ENCODE data around the gene SLC2A6. TPM values are rescaled to one million over a fixed set of nuclear protein-coding genes. Genes with fewer than 3 reads are reported as not detected.

The SLC2A6 gene
- polyA plus RNA-seq, 1 of the 3 experiments (the other 2 are of a cell fraction) = 5.2 TPM

DNA sequence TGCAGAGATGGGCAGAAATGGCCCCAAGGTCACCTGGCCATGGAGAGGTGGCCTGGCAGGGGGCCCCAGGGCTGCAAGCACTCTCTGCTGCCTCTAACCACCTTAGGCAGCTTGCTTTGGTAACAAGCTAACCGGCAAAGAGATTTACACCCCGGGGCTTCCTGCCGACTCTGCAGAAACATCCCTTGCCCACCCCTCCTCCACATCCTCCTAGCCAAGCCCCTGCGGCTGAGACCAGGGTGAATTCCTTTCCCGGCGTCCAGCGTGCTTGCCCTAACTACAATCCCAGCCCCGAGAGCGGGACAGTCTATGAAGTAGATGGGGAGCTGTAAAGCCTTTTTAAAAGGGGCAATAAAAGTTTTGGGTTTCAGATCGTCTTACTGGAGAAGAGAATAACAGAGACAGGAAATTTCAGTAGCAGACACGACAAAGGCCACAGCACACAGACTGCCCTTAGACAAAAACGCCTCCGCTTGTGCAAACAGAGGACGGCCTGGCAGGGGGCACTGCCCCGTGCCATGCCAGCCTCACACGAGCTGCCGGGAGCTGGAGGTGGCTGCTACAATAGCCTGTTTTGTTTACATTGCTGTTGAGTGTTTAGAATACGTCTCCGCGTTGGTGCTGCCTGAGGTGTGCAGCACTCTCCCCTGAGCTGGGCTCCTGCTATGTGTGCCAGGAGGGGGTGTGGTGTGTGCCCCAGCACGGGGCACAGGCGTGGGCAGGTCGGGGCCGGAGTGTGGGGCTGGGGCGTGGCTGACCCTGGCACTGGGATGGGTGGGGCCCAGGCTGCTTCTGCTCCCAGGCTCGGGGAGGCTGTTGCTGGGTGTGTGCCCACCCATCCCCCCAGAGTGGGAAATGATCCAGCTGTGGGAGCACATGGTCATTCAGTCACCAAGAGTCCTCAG lies 30.5 kb upstream of the SLC2A6 start:
- H3F3A ChIP-seq (replicated peaks; ENCODE audit: insufficient read depth) = peaks cover 4% of the 10 kb centered on the region
- 38% methylated on average over 16 of the region's 26 CpGs for WGBS (ENCODE audit: low lambda C conversion rate)
- no peaks in the 10 kb centered on the region for H3K36me3 ChIP-seq (replicated peaks in 1 of 2; ENCODE audit: control insufficient read depth in 1 of 2, insufficient read depth in 2 of 2, low read length in 1 of 2)
- DNase-seq = peak; percentile 67
- ChIA-PET CTCF (interaction anchor here (0.8 to 2.5 kb wide), 7 partner anchors 22 to 217 kb away, joined by 3 to 10 read pairs (median 3); partner anchors contain the start of gene ADAMTSL2), POLR2A (interaction anchor here (0.8 to 1.7 kb wide), 3 partner anchors 19 to 30 kb away, joined by 3 to 6 read pairs (median 4); partner anchors contain the start of genes ADAMTSL2 and SLC2A6)
- peaks cover 0 to 63% of the 10 kb centered on the region in 2 experiments; a peak in 2 of 4 replicates for H3K4me1 ChIP-seq (ENCODE audit: control insufficient read depth in 1 of 2, insufficient read depth in 2 of 2, low read depth in 1 of 2, low read length in 1 of 2)
- H3K9ac ChIP-seq = no peak overlapping the region
- H2AFZ ChIP-seq (ENCODE audit: low read depth) = no peak overlapping the region
- TF ChIP-seq FOXM1 (IDR thresholded peaks at IDR 0.05; ENCODE audit: low read depth) = no peak
- 0 out of 2 replicates have a peak, but pooled peaks have one; percentile 23 for TF ChIP-seq MXI1 (IDR thresholded peaks at IDR 0.05; ENCODE audit: low read depth, low read length)
- TF ChIP-seq GATA2 (CRISPR knock-in tag; IDR thresholded peaks at IDR 0.05) = no peak
- no peak for TF ChIP-seq RXRA (IDR thresholded peaks at IDR 0.05; ENCODE audit: borderline replicate concordance, low read depth)
- no peak overlapping the region for H3K4me2 ChIP-seq
- no peaks in the 10 kb centered on the region for H4K20me1 ChIP-seq (ENCODE audit: insufficient read depth)
- no peaks in the 10 kb centered on the region for H3K79me2 ChIP-seq (ENCODE audit: insufficient read depth)
- no peaks in the 10 kb centered on the region for H3K9me2 ChIP-seq
- H3K9me3 ChIP-seq = no peaks in the 10 kb centered on the region
- H3K27ac ChIP-seq (ENCODE audit: low read depth in 2 of 2, low read length in 1 of 2) = peak overlapping the region in 1 of 2 experiments; percentile 62; a peak in 2 of 4 replicates
- H3K4me3 ChIP-seq (ENCODE audit: low read depth in 2 of 2, low read length in 1 of 2) = no peak overlapping the region
- H3K27me3 ChIP-seq (ENCODE audit: insufficient read depth) = no peaks in the 10 kb centered on the region

DNA sequence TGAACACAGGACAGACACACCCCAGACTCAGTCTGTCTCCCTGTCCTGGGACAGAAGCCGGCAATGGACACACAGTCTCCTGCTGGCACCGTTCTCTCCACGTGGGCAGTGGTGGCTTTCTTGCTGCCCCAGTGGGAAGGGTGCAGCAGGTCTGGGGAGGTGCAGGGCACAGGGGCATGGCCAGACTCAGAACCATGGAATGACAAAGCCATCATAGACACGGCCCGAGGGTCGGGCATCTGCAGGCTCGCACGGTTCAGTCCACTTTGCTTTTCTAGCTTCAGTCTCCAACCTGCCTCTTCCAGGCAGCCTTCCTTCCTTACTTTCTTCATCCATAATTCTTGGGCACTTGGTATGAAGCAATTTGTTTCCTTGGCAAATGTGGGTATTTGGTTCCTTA lies 29.1 kb upstream of the SLC2A6 start:
- H3F3A ChIP-seq (replicated peaks; ENCODE audit: insufficient read depth) = peaks cover 4% of the 10 kb centered on the region
- H3K36me3 ChIP-seq (replicated peaks in 1 of 2; ENCODE audit: control insufficient read depth in 1 of 2, insufficient read depth in 2 of 2, low read length in 1 of 2) = no peaks in the 10 kb centered on the region
- H4K20me1 ChIP-seq (ENCODE audit: insufficient read depth) = no peaks in the 10 kb centered on the region
- POLR2A ChIA-PET = interaction anchor here (1.4 kb wide), 1 partner anchor 20 kb away, joined by 4 read pairs; no protein-coding TSS in a partner anchor
- no peaks in the 10 kb centered on the region for H3K9me3 ChIP-seq
- no peak overlapping the region for H2AFZ ChIP-seq (ENCODE audit: low read depth)
- H3K9ac ChIP-seq = no peak overlapping the region
- no peaks in the 10 kb centered on the region for H3K9me2 ChIP-seq
- no peak for DNase-seq
- CTCF ChIA-PET = interaction anchor here (1.0 to 2.2 kb wide), 2 partner anchors 21 to 26 kb away, joined by 3 to 9 read pairs; no protein-coding TSS in a partner anchor
- 79% methylated on average over 8 of the region's 8 CpGs for WGBS (ENCODE audit: low lambda C conversion rate)
- no peak overlapping the region for H3K4me3 ChIP-seq (ENCODE audit: low read depth in 2 of 2, low read length in 1 of 2)
- H3K4me2 ChIP-seq = no peak overlapping the region
- no peaks in the 10 kb centered on the region for H3K79me2 ChIP-seq (ENCODE audit: insufficient read depth)
- no peaks in the 10 kb centered on the region for H3K27me3 ChIP-seq (ENCODE audit: insufficient read depth)
- TF ChIP-seq, protein P1, sequence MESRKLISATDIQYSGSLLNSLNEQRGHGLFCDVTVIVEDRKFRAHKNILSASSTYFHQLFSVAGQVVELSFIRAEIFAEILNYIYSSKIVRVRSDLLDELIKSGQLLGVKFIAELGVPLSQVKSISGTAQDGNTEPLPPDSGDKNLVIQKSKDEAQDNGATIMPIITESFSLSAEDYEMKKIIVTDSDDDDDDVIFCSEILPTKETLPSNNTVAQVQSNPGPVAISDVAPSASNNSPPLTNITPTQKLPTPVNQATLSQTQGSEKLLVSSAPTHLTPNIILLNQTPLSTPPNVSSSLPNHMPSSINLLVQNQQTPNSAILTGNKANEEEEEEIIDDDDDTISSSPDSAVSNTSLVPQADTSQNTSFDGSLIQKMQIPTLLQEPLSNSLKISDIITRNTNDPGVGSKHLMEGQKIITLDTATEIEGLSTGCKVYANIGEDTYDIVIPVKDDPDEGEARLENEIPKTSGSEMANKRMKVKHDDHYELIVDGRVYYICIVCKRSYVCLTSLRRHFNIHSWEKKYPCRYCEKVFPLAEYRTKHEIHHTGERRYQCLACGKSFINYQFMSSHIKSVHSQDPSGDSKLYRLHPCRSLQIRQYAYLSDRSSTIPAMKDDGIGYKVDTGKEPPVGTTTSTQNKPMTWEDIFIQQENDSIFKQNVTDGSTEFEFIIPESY (IDR thresholded peaks at IDR 0.05; ENCODE audit: borderline replicate concordance, low read depth) = no peak
- TF ChIP-seq POLR2AphosphoS5 (IDR thresholded peaks at IDR 0.05; ENCODE audit: low read depth, low read length) (no peak), RFX5 (IDR thresholded peaks at IDR 0.05; ENCODE audit: low read length) (no peak), YY1 (IDR thresholded peaks at IDR 0.05; ENCODE audit: low read depth) (no peak), ELF1 (IDR thresholded peaks at IDR 0.05) (no peak), NRF1 (IDR thresholded peaks at IDR 0.05; ENCODE audit: low read depth, low read length) (no peak), RXRA (IDR thresholded peaks at IDR 0.05; ENCODE audit: borderline replicate concordance, low read depth) (no peak), TEAD4 (IDR thresholded peaks at IDR 0.05; ENCODE audit: borderline replicate concordance, insufficient read depth) (no peak), MEF2A (IDR thresholded peaks at IDR 0.05; ENCODE audit: borderline replicate concordance, low read depth) (no peak), NFIC (IDR thresholded peaks at IDR 0.05; ENCODE audit: borderline replicate concordance) (no peak)
- TF ChIP-seq, protein P2, sequence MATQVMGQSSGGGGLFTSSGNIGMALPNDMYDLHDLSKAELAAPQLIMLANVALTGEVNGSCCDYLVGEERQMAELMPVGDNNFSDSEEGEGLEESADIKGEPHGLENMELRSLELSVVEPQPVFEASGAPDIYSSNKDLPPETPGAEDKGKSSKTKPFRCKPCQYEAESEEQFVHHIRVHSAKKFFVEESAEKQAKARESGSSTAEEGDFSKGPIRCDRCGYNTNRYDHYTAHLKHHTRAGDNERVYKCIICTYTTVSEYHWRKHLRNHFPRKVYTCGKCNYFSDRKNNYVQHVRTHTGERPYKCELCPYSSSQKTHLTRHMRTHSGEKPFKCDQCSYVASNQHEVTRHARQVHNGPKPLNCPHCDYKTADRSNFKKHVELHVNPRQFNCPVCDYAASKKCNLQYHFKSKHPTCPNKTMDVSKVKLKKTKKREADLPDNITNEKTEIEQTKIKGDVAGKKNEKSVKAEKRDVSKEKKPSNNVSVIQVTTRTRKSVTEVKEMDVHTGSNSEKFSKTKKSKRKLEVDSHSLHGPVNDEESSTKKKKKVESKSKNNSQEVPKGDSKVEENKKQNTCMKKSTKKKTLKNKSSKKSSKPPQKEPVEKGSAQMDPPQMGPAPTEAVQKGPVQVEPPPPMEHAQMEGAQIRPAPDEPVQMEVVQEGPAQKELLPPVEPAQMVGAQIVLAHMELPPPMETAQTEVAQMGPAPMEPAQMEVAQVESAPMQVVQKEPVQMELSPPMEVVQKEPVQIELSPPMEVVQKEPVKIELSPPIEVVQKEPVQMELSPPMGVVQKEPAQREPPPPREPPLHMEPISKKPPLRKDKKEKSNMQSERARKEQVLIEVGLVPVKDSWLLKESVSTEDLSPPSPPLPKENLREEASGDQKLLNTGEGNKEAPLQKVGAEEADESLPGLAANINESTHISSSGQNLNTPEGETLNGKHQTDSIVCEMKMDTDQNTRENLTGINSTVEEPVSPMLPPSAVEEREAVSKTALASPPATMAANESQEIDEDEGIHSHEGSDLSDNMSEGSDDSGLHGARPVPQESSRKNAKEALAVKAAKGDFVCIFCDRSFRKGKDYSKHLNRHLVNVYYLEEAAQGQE (IDR thresholded peaks at IDR 0.05; ENCODE audit: low read depth, low read length) = no peak
- TF ChIP-seq, protein P3, sequence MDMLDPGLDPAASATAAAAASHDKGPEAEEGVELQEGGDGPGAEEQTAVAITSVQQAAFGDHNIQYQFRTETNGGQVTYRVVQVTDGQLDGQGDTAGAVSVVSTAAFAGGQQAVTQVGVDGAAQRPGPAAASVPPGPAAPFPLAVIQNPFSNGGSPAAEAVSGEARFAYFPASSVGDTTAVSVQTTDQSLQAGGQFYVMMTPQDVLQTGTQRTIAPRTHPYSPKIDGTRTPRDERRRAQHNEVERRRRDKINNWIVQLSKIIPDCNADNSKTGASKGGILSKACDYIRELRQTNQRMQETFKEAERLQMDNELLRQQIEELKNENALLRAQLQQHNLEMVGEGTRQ (IDR thresholded peaks at IDR 0.05; ENCODE audit: borderline replicate concordance, low read depth, low read length) = no peak
- TF ChIP-seq, protein P4, sequence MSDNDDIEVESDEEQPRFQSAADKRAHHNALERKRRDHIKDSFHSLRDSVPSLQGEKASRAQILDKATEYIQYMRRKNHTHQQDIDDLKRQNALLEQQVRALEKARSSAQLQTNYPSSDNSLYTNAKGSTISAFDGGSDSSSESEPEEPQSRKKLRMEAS (IDR thresholded peaks at IDR 0.05; ENCODE audit: low read depth) = no peak
- TF ChIP-seq, protein P5, sequence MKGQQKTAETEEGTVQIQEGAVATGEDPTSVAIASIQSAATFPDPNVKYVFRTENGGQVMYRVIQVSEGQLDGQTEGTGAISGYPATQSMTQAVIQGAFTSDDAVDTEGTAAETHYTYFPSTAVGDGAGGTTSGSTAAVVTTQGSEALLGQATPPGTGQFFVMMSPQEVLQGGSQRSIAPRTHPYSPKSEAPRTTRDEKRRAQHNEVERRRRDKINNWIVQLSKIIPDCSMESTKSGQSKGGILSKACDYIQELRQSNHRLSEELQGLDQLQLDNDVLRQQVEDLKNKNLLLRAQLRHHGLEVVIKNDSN (IDR thresholded peaks at IDR 0.05; ENCODE audit: borderline replicate concordance, low read depth) = no peak
- peaks cover 0 to 55% of the 10 kb centered on the region in 2 experiments; a peak in 2 of 4 replicates for H3K4me1 ChIP-seq (ENCODE audit: control insufficient read depth in 1 of 2, insufficient read depth in 2 of 2, low read depth in 1 of 2, low read length in 1 of 2)
- H3K27ac ChIP-seq (ENCODE audit: low read depth in 2 of 2, low read length in 1 of 2) = no peak overlapping the region

All from SK-N-SH (cell line).